Epithelial cell of prostate (primary cell): ENCODE data around the gene LMNB1.
"Not testable (repeated sequence)": the region's sequence is repeated elsewhere in the genome, so short reads cannot be mapped to it uniquely, and the experiment has no call there.

Source experiments
- DNase-seq: peaks from one replicate; pipeline ENCODE4 v3.0.0-alpha.2; 2011; ENCODE audit warnings: low read depth, low spot score
- H3K27ac ChIP-seq: fragments of 450-650 bp; 2 replicates; pipeline ENCODE4 v1.5.1; 2017; ENCODE audit warnings: mild to moderate bottlenecking

Gene LMNB1

DNA sequence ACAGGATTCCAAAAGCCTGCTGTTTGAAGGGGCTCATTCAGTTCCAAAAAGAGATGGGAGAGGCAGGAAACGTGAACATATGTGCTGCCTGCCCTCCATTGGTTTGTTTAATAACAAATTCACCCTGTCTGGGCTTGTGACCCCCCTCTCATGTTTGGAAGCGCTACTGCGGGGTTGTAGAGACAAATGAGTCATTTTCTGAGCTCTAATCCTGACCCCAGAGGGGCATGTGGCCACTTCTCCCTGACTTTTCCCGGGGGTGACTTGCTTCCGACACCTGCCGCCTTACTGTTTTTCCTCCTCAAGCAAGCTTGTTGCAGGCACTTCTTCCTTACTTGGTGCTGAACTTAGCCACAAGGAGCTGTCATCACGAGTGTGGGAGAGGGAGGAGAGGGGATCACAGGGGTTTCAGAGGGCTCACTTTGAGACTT is 75.9 kb downstream of the LMNB1 start:
- no peak for DNase-seq

DNA sequence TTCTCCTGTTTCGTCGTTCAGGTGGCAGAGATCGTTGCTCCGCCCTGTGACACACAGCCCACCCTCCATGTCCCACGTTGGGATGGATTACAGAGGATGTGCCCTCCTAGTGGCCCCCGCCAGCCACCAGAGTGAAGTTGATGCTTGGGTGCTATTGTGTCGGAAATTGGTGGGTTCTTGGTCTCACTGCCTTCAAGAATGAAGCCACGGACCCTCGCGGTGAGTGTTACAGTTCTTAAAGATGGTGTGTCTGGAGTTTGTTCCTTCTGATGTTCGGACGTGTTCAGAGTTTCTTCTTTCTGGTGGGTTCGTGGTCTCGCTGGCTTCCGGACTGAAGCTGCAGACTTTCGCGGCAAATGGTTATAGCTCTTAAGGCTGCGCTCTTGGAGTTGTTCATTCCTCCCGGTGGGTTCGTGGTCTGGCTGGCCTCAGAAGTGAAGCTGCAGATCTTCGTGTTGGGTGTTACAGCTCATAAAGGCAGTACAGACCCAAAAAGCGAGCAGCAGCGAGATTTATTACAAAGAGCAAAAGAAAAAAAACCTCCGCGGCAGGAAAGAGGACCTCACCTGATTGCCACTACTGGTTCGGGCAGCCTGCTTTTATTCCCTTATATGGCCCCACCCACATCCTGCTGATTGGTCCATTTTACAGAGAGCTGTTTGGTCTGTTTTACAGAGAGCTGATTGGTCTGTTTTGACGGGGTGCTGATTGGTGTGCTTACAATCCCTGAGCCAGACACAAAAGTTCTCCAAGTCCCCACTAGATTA is 76.8 kb downstream of the LMNB1 start:
- H3K27ac ChIP-seq, DNase-seq: not testable (repeated sequence)

More for the DNA sequence above, 75.9 kb downstream of the LMNB1 start:
- no peak overlapping the region for H3K27ac ChIP-seq

DNA sequence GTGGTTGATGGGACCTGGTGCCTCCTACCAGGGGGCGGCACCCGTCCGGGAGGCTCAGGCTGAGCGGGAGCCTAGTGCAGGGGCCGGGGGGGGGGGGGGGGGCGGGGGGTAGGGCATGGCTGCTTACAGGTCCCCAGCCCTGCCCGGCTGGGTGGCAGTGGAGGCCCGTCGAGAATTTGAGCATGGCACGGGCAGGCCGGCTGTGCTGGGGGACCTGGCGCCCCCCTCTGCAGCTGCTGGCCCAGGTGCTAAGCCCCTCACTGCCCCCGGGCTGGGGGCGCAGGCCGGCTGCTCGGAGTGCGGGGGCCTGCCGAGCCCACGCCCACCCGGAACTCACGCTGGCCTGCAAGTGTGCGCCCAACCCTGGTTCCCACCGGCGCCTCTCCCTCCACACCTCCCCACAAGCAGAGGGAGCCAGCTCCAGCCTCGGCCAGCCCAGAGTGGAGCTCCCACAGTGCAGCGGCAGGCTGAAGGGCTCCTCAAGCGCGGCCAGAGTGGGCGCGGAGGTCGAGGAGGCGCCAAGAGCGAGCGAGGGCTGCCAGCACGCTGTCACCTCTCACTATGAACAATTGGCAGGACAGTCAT is 77.7 kb downstream of the LMNB1 start:
- no peak overlapping the region for H3K27ac ChIP-seq
- DNase-seq, result no peak

DNA sequence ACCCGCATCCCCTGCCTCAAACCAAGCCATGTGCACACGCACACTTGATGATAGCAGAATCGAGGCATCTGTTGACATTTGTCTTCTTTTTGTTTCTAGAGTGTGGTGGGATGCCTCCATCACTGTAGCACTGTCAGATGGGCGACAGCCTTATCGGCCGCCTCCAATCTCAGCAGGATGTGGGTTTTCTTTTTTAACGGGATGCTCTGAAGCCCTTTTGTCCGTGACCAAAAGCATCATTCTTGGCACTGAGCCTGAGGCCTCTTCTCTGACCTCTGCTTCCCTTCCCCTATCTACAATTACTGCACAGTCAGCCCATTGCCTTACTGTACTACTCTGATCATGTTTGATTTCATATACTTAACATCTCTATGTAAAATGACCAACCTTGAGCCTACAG is 78.3 kb downstream of the LMNB1 start:
- H3K27ac ChIP-seq, result no peak overlapping the region
- DNase-seq, result no peak

DNA sequence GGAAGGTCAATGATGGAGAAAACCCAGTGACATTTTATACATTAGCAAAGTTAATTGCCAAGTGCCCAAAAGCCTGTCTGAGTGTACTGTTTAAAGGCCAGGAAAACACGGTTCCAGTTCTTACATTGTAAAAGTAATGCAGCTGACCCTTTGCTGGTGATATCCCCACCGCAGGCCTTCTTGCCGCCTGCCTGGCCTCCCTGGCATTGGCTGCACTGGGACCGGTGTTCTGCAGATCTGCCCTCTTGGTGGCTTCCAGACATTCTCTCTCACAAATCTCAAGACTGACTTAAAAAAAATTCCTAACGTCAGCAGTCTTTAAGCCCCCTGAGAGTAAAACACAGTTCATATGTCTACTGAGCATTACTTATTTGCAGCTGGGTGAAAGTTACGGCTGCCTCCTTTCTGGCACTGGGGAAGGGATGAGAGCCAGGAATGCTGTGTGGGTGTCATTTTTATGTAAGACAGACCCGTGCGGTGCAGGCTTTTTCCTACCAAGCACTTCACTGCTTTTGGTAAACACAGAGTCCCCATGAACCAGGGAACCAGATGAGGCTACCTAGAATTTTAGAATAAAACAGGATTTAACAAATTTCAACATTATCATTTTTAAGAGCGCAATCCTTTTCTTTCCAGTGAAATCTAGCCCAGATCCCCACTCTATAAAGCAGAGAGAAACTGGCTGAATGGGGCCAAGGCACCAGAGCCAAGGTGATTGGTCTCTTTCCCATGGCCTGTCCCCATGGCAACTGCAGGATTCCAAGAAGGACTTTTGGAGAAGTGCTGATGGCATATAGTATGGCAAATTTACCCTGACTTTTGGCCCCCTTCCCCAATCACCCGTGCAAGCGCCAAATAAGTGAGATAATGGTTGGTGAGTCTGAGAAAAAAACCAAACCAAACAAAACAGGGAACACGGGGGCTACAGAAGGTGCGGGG is 80.8 kb downstream of the LMNB1 start:
- DNase-seq, result no peak
- H3K27ac ChIP-seq, result no peak overlapping the region

DNA sequence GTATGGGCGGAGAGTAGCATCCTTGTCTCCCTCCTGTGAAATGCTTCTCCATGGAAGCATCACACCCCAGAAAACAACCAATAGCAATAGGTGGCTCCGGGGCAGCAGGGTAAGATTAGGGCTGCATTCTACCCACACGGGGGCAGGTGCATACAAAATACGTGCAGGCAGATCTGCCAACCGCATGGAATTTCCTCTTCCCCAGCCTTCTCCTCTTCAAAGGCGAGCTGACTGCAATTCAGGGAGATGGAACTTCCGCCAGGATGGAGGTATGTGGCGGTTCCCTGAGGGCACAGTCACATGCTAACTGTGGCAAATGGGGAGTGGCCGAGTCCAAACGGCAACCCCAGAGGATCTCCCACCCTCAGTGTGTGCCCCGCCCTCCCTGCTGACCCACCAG is 81.5 kb downstream of the LMNB1 start:
- no peak overlapping the region for H3K27ac ChIP-seq
- DNase-seq, result no peak

DNA sequence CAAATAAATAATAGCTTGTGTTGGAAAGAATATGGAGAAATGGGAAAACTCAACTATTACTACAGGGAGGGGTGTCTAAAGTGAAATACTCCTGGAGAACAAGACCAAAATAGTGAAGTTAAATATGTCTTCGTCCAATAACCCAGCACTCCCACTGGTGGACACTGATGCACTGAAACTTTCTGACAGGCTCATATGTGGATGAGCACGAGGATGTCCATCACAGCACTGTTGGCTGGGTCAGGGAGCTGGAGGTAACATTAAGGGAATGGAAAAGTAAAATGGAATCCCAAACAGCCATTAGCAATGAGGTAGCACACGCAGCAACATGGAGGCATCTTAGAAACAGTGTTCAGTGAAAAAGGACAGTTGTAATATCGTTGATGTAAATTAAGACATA is 86.5 kb downstream of the LMNB1 start:
- no peak overlapping the region for H3K27ac ChIP-seq
- DNase-seq, result no peak

DNA sequence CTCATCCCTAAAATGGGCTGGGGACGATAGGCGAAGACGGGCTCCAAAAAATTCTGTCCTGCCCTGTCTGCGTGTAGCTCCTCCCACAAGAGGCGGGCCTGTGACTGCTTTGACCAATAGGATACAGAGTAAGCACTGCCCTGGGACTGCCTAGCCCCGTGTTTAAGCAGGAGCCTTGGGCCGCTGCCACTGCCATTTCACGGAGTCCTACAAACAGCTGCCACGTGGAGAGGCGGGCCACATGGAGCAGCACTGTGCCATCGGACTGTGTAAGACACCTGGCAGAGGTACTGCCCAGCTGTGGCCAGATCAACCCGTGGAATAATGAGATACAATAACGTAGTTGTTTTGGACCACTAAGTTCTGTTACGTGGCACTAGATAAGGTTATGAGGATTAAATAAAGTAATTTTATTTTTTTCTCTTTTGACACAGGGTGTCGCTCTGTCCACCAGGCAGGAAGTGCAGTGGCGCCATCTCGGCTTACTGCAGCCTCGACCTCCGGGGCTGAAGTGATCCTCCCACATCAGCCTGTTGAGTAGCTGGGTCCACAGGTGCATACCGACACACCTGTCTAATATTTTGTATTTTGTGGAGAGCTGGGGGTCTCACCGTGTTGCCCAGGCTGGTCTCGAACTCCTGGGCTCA is 87.2 kb downstream of the LMNB1 start:
- H3K27ac ChIP-seq, result no peak overlapping the region
- no peak for DNase-seq

DNA sequence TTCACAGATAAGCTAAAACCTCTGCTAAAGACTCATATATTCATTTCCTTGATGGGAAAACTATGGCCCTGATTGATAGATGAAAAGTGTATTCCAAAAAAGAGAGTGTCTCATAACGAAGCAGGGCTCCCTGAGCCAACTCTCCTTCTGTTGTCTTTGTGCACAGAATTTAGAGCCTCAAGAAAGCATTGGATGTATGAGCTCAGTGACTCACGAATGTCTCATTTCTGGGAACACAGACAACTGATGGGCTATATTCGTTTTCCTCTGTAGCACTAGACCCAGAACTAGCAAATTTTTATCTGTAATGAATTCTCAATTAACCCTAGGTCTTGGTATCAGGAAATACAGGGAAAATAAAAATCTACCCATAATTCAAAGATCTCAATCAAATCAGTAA is 88.4 kb downstream of the LMNB1 start:
- H3K27ac ChIP-seq, result no peak overlapping the region
- DNase-seq, result no peak

DNA sequence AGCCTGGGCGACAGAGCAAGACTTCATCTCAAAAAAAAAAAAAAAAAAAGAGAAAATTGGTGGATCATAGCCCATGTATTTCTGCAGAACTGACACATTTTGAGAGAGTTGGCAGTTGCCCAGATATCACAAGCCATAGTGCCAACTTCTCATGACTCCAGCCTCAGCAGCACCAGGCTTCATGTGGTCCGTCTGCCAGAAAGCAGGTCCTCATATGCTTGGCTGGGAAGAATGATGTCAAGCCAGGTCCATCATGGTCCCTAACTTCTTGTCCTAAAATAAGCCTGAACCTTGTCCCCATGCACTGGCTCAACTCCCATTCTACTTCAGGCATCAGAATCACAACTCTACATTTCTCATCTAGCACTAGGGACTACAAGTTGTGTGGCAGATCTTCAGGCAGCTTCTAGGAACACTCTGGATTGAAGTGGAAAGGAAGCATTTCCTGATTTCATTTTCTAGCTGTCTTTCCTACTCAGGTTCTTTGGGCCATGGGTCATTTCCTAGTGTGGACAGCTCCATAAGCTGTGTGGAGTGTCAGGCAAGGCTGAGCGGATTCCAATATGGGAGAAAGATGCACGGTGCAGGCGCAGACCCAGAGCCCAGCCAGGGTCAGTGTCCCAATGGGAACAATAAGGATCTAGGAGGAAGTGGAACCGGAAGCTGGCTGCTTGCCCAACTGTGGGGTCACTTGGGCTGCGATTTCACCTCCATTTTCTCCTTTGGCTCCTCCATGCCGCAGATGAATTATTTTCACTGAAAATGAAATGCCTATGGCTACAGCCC is 90.1 kb downstream of the LMNB1 start:
- no peak overlapping the region for H3K27ac ChIP-seq
- no peak for DNase-seq

DNA sequence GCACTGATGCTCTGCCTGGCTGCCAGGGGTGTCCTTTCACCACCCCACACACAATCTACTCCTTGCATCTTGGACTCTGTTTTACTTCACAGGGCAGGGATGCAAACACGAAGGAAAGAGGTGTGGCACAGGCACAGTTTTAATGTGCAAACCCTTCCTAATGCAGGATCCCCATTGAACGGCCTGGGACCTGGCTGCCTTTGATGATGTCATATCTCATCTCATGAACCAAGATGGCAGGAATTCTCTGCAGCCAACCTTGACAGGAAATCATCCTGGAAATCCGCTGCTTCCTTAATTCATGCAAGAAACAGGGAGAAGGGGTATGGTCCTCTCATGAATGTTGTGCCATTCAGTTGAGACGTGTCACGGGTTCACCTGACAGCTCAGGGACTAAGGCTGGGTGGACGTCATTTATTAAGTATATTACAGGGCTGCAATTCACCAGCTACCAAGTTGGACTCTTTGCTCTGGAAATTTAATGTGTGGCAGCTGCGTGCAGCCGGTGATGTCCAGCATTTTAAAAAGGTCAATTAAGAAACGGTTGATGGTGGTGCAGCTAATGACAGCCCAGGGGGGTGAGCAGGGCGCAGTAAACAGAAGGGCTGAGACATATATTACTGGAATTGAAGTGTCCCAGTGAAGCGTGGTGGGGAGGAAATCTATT is 91.5 kb downstream of the LMNB1 start:
- no peak for DNase-seq
- H3K27ac ChIP-seq, result no peak overlapping the region

DNA sequence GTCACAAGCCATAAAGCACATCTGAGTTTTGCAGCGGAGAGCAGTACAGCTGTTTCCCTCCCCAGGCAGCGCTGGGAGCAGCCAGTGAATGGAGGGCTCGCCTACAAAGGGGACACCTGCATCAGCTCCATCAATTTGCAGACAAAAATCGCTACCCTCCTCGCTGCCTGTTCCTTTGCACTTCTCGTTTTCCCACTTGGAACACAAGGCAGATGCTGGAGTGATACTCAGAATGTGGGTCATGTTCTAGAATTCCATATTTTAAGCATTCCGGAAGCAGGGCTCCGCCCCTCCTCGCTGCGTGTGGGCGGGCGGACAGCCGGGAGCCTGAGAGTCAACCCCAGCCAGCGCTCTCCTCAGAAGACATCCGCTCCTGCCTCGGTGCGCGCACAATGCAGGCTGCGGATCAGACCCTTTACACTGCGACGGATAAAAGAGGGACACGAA is 92.1 kb downstream of the LMNB1 start:
- DNase-seq, result no peak
- no peak overlapping the region for H3K27ac ChIP-seq

DNA sequence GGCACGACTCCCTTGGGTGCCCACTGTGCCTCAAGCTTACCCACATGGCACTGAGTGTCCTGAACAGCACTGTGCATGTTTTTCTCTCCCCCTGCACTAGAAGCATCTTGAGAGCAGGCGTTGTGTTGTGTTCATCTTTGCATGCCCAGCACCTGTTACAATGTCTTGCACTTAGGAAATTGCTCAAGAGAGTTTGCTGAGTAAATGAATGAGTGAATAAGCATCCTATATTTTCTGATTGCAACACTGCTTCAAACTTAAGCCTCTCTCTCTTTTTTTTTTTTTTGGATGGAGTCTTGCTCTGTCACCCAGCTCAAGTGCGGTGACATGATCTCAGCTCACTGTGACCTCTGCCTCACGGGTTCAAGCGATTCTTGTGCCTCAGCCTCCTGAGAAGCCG is 94.5 kb downstream of the LMNB1 start:
- no peak overlapping the region for H3K27ac ChIP-seq
- no peak for DNase-seq

DNA sequence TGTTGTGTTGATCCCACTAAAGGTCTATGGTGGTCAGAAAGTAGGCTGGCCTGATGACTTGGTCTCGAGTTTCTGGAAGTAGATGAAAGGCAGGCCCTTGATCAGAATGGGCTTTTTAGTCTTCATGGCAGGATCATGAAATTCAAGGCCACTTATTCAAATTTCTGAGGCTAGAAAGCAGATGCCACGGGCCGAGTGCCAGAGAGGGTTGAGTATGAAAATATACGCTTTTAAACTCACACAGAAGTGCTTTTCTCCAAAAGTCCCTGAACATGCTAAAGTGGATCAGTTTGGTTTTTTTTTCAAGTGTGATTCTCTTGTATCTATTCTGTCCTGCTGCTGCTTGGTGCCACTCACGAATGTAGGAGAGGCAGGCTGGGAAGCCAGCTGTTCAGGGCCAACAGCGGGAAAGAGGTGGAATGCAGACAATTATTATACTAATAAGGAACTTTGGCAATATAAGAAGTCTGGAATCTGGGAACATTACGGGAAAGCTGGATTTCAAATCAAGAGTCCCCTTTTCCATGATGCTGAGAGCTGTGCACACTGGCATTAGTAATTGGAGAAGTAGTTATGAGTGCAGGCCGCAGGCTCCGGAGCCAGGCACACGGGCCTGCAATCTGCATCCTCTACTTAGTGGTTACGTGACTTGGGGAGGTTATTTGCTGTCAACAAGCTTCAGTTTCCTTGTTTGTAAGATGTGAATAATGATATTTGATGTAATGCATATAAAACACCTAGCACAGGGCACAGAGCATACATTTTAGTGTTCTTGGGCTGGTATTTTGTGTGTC is 95.8 kb downstream of the LMNB1 start:
- no peak for DNase-seq

DNA sequence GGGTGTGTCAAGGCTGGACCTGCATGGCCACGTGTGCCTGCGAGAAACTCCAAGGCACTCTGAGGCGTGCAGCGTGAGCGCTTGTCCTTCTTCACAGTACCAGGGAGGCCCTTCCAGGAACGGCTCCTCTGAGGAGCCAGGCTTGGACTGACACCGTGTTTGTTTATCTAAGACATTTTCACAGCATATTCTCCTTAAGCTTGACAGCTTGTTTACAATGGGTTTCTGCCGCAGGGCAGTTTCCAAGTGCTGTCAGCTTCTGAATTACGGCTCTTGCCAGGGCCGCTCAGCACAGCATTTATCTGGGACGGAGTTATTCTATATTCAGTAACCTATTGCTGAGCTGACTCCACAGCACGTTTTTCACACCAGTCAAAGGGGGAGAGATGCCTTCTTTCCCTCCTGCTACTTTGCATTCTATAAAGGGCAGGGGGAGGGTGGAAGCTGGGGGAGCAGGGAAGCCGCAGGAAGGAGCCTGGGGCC is 98.4 kb downstream of the LMNB1 start:
- no peak for DNase-seq
- no peak overlapping the region for H3K27ac ChIP-seq

More for the DNA sequence above, 95.8 kb downstream of the LMNB1 start:
- H3K27ac ChIP-seq, result no peak overlapping the region

DNA sequence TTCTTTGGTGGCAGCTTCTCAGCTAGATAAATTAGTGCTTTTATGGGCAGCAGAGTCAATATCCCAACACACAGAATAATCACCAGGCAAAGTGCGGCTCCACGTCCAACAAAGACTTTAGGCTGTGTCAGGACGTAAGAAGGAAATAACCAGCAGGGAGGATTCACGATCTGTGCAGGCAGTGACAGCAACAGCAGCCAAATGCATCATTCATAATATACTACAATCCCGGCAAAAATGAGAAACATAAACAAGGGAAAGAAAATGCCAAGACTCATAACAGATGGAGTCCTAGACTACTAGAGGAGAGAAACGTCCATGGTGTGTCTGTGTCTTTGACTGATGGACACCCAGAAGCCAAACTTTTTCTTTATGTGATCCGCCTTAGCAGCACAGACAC is 100.7 kb downstream of the LMNB1 start:
- no peak for DNase-seq

DNA sequence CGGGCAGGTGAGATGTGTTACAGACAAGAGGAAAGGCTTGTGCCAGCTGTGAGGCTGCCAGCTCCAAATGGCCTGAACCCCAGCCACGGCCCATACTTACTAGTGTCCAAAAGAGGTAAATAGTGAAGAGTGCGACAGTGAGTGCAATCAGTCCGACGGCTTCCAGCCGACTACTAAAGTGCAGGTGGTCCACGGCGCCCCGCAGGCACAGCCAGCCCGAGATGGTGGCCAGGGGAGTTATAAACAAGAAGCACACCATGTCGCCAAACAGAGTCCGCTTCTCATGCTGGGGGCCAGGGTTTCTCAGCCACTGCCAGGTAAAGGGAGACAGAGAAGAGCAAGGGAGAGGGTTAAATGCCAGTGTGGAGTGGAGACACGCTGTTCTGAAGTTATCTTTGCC is 101.1 kb downstream of the LMNB1 start:
- H3K27ac ChIP-seq, result no peak overlapping the region
- no peak for DNase-seq

More for the DNA sequence above, 100.7 kb downstream of the LMNB1 start:
- no peak overlapping the region for H3K27ac ChIP-seq

DNA sequence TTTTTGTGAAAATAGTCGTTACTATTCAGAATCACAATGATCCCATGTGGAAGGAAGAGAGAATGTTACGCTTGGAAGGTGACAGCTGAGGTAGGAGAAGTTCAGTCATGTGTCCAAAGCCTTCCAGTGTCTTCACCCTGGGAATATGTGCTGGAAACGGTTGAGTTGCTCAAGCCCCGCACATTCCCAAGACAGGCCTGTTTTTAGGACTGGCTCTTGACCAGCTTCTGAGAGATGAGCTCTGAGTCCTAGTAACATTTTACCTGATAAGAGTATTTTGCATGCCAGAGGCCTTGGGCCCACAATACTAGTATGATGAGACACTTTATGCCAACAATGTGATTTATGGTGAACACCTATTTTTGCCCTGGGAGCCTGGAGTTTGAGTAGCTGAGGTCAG is 101.7 kb downstream of the LMNB1 start:
- DNase-seq, result no peak
- H3K27ac ChIP-seq, result no peak overlapping the region
